Suppressor macrophage (primary cell): ENCODE results near the gene KLHL30.
A peak's percentile ranks its signal among the peaks of the same experiment; 100 is the strongest.

Experiments used
- DNase-seq, 4 experiments: peaks; one replicate each; pipeline ENCODE4 v3.0.0-alpha.2; 2020 to 2022

KLHL30 gene

DNA sequence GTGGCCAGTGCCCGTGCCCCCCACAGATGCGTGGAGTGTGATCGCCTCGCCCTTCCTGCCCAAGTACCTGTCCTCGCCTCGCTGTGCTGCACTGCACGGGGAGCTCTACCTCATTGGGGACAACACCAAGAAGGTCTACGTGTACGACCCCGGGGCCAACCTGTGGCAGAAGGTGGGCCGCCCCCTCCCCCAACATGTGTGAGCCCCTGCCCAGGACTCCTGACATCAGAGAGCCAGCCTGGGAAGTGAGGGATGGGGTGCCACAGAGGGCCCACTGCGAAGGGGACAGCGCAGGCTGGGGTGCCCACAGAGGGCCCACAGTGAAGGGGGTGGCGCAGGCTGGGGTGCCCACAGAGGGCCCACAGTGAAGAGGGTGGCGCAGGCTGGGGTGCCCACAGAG, 10.5 kb downstream of the KLHL30 start:
- DNase-seq: no peak

DNA sequence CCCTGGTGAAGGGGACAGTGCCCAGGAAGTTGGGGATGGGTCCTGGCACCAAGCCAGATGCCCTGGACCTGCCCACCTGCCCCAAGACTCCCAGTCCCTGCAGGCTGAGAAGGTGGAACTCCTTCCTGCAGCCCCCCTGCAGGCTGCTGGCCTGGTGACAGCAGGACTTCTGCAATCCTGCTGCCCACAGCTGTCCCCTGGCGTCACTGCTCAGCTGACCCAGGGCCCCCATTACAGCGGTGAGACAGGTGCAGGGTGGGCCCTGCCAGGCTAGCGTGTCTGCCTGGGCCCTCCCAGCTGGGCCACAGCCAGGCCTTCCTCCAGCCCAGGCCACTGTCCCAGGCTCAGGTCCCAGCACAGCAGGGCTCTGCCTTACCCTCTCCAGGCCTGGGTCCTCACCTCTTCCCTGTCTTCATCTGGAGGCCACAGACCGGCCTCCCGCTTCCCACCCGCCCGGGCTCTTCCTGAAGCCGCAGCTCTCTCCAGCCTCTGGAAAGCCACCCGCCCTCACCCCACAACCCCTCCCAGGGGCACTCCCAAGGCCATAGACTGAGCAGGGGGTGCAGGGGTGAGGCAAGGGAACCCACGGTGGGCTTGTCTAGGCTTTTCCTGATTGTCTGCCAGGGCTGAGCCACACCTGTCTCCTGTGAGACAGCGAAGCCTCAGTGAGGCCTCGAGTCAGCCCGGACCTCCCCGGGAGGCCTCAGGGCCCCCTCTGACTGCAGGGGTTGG, 11.5 kb downstream of the KLHL30 start:
- peak in 3 of 4 experiments; percentile 14 to 23 (median 17) for DNase-seq

DNA sequence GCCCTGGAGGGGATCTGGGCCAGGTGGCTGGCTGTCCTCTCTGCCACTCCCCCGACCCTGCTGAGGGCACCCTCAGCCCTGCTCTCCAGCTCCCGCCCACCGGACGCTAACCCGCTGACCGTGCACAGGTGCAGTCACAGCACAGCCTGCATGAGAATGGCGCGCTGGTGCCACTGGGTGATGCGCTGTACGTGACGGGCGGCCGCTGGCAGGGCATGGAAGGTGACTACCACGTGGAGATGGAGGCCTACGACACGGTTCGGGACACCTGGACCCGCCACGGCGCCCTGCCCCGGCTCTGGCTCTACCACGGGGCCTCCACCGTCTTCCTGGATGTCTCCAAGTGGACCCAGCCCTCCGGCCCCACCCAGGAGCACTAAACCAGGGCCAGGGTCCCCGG, 12.2 kb downstream of the KLHL30 start:
- DNase-seq: no peak

DNA sequence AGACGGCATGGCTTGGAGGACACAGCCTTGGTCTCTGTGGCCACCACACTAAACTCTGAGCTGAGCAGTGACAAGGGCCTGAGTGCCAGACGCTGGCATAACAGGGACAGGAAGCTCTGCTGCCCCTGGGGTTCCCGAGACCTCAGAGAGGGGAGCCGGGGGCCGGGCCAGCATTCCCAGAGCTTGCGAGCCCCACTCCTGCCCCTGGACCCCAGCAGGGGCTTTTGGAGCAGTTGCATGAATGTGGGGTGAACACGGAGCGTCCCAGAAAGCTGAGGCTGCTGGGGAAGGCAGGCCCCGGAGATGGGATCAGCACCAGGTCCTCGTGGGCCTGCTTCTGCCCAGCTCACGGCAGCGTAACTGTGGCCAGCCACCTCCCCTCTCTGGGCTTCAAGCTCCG, 12.7 kb downstream of the KLHL30 start:
- DNase-seq: no peak

DNA sequence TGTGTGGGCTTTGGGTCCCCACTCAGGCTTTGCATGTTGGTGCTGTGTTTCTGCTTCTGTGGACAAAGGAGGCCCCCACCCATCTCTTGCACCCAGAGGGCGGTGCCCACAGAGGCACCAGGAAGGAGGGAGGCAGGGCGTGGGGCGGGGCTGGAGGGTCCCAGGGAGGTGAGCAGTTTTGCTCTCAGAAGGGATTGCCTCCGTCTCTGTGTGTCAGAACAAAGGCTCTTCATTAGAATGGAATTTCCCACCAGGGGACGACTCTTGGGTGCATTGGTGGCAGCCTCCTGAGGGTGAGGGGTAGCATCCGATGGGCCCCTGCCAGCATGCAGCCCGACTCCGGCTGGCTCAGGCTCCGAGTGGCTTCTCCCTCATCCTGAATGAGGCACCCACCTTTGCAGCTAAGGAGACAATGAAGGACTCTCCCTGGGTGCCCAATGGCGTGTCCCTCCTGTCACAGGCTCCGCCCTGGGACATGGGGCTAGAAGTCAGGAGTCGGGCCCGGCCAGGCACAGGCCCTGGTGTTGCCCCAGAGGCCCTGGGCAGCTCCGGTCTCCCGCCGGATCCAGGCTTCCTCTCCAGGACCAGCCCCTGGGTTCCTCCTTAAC, 13.3 kb downstream of the KLHL30 start:
- no peak for DNase-seq

DNA sequence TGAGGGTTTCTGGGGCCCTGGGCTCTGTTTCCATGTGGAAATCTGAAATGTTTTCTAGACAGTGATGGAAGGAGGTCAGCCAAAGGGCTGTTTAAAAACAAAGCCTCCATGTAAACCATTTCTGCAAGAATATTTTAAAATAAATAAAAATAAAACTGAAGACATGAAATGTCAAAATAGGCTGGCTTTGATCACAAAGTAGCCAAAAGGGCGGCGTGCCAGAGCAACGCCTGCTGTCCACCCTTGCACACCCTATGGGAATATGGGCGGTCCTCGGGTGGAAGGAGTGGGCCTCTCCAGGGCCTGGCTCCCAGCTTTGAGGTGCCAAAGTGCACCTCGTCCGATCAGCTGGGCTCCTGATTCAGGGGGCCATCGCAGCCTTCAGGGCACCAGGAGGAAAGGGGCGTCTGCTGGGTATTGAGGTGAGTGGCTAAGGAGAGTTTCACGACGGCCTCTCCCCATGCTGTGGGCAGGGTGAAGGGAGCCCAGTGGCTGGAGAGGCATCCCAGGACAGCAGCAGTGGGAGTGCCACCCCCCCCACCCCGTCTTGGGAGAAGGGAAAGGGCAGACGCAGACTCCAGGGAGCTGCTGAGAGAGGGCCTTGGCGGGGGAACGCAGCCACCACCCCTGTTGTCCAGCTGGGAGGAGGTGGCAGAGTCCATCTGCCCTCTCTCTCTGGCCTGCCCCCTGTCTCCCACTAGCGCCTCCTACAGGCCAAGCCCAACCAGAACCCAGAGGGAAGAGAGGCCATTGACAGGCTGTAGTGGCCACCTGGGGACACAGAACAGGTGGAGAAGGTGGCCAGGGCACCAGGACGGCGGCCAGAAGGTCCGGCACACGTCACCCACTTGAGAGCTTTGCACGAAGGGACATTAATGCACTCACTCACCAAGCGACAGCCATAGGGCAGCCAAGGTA, 14.6 kb downstream of the KLHL30 start:
- no peak for DNase-seq

DNA sequence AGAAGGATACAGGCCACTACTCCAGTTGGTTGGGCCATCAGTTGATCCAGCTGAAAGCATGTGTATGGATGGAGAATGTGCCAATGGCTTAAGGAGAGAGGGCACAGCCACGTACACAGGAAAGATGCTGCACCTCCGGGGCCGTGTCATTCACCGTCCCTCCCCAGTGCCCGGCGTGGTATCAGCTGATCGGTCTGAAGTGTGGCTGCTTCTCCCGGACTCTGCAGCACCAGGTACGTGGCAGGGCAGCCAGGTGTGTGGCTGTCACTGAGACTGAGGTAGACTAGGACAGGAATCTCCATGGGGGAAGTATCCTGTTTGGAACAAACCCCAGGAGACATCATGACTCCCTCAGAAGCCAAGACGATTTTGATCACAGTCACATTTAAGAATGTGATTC, 16.1 kb downstream of the KLHL30 start:
- DNase-seq: no peak

DNA sequence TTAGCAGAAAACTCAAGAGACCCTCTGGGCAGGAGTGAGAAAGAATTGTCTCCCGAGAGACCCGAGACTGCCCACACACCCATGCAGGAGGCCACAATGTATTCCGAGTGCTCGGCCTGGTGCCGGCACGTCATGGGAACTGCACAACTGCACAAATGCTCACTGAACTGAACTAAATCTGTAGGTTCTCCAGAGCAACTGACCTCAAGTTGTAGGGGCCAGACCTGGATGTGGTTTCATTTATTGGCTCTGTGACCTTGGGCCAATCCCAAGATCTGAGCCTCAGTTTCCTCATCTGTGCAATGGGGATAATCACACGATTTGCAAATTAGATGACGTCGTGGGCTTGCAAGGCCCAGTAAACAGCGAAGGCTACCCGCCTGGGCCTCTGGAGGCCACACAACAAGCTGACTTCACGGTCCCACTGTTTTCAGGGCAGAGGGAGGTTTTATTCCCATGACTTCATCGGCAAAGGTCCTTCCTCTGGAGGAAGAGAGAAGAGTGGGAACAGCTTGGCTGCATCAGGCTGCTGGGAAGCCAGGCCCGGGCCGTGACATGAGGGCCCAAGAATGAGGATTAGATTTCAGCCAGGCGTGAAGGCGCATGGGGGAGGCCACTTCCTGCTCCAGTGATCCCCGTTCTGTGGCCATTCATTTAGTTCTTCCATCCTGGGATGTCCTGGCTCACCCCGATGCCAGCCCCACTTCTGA, 16.7 kb downstream of the KLHL30 start:
- DNase-seq: no peak

DNA sequence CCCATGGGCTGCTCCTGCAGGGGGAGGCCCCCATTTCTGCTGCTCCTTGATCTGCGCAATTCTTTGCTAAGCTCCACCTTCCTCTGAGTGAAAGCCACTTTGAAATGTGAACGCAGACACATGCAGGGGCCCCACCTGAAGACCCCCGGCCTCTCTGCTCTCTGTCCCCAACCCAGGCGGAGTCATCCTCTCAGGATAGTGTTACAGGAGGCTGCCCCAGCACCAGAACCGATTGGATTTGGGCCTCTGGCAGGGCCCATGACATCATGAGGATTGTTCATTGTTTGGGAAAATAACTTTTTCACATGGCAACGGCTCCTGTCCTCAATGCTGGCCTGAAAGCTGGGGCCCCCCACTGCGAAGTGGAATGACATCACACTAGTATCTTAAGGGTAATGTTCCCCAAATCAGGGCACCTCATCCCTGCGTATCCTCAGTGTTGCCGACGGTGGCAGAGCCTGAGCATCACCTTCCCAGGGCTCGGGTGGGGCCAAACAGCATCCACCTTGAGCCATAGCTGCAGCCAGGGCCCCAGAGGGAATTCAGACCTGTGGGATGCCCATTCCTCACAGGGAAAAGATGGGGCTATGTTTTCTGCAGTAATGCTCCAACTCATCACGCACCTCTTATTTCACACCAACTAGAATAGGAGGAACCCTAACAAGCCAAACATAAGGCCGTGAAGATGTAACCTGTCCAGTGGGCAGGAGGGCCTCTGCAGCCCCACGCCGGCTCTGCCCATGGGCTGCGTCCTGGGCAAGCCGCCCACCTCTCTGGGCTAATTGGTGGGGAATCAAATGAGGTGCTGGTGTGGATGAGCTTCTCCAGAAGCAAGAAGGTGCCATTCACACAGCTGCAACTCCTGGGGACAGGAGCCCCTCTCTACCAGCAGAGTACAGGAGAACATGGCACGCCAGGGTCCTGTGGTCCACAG, 17.6 kb downstream of the KLHL30 start:
- no peak for DNase-seq

DNA sequence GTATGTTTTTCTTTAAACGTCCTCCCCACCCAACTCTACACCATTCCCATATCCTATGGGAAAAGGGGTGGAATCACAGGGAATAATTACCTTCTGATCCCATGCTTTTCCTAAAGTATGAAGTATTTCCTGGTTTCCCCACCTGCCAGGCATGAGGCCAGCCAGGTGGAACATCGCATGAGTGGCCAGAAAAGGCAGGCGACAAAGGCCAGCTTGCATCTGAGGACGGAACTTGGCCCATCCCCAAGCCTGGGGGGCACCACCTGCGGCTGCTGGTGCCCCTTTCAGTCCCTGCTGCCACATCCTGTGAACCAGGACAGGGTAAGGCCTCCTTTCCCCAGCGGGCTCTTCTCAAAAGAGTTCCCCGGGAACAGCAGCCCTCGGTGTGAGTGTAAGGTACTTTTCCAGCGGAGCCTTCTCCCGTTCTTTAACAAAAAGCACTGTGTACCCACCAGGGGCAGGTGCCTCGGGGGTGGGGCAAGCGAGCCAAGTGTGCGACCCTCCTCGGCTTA, 19.1 kb downstream of the KLHL30 start:
- DNase-seq: no peak

DNA sequence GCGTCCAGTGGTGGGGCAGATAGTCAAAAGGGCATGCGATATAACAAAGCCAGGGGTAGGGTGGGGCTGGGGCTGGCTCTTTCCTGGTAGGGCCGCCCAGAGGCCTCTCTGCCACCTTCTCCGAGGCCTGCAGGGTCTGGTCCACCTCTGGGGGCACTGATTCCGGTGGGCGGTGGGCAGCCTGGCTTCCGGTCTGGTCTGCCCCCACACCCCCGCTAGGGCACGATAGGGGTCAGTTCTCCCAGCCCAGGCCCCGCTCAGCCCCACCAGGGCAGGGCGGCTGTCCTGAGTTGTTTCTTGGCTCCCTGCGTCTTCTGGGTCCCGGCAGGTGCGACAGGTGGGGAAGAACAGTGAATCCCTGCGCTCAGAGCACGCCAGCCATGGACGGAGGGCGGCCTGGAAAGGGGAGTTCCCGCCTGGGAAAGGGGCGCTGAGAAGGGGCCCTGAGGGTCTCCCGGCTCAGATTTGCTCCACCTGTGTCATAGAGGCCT, 19.6 kb downstream of the KLHL30 start:
- no peak for DNase-seq

DNA sequence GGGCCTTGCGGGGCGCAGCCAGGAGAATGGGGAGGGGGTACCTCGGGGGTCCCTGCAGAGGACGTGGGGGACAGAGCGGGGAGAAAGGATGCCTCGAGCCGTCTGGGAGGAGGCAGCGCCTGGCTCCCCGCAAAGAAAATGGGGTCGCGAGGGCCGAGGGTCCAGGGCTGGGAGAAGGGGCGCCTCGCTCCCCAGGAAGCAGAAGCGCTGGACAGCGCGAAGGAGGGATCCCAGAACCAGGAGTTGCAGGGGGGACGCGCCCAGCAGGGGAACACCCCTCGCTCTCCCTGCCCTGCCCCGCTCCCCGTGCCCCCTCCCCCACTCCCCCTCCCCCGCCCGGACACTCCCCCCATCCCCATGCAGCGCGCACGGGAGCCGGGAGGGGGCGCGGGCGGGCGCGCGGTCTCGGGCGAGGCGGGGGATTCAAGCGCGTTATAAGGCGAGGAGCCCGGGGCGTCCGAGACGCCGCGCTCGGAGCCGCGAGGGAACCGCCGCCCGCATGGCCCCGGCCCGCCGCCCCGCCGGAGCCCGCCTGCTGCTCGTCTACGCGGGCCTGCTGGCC, 20.1 kb downstream of the KLHL30 start, which contains the start of gene ERFE:
Gene ERFE, plus strand, starts transcription at position 462 of the 562 bp plus-strand sequence. Its CDS starts 38 bp downstream, at position 500.
- peak; percentile 48 to 71 (median 53) for DNase-seq

DNA sequence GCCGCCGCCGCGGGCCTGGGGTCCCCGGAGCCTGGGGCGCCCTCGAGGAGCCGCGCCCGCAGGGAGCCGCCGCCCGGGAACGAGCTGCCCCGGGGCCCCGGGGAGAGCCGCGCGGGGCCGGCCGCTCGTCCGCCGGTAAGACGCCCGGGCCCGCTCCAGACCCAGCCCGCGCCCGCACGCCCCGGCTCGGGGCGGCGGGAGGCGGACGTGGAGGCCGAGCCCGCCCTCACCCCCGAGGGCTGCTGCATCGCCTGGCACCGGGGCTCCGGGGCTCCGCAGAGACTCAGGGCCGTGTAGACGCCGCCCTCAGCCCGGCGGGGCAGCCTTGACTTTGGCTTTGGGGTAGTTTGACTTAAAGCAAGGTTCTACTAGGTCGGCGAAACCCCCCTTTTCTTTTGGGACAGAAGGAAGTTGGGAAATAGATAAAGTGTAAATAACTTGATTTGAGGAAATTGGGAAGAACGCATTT, 20.6 kb downstream of the KLHL30 start:
- peak; percentile 10 to 54 (median 32) for DNase-seq

DNA sequence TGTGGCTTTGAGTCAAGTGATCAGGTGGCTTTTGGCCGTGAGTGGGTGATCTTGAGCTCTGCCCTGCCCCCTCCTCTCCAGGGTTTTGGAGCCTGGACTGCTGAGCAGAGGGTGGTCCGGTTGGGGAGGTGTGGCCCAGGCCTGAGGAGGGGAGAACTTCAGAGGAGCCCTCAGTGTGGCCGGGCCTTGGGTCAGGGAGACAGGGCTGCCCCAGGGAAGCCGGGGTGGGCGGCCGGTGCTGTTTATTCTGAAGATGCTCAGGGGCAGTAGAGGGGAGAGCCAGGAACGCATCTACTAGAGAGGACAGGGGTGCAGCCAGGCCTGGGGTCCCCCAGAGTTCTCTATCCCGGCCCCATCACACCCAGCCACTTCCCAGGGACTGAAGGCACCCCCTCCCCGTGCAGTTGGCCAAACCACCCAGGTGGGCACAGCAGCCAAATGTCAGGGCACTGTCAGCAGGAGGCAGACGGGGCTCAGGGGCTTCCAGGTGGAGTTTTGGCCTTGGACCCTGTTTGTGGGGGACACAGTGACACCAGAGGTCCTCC, 21.3 kb downstream of the KLHL30 start:
- DNase-seq: no peak

DNA sequence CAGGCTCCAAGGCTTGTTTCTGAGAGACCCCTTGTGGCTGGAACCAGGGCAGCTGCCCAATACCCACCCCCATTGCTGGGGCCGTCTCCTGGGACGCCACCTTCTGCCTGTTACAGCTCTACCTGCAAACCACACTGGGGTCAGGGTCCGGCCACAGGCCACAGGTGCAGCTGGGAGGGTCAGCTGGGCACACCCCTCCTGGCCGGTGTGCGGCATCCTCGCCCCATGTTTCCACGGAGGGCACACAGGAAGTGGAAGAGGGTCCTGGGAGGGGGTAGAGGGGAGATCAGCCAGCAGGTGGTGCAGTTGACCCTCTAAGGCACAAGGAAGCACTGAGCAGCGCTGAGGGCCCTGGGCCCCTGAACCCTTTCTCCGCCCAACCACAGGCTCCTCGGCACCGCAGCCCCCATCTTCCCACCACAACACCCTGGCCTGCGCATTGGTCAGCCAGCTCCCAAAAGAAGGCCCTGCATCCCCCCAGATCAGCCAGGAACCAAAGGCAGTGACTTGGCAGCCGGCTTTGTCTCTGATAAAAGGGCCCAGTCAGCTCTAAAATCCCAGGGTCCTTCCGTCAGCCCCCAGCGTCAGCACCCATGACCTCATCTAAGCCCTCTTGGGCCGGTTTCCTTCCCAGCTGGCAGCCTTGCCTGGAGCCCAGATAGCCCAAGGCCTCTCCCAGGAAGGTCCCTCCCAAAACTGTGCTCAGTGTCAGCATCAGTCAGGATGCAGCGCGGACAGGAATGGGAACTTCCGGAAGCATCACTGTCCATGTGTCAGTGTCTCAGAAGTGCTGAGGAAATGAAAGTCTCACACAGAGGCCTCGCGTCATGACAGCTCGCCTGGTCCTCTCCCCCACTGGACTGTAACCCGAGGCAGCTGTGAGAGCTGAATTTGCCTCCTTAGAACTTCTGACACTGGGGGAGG, 22.0 kb downstream of the KLHL30 start:
- peak in 3 of 4 experiments; percentile 24 to 56 (median 46) for DNase-seq

DNA sequence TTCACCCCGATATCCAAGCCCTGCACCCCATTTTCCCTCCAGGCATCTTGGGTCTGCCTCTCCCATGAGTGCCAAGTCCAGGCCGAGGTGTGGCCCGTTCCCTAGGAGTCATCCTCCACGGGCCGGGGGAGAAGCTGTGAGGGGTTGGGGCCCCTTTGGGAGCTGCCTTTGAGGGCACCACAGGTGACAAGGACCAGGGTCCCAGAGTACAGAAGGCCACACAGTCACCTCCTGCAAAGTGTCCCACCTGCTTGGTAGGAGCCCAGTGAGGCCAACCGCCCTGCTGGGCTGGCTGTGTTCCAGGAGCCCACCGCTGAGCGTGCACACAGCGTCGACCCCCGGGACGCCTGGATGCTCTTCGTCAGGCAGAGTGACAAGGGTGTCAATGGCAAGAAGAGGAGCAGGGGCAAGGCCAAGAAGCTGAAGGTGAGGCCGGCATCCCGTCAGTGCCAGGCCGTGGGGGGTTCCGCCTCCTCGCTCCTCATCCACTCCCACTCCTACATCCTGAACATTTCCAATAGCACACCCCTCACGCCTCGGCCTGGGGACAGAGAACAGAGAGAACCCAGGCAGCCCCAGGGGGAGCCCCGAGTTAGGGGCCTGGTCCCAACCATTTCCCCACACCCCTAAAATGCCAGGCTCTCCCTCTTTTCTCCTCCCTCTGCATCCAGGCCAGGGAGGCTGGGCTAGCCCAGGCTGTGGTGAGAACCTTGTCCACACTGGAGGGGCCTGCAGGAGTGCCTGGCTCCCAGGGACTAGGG, 23.0 kb downstream of the KLHL30 start:
- DNase-seq: no peak

DNA sequence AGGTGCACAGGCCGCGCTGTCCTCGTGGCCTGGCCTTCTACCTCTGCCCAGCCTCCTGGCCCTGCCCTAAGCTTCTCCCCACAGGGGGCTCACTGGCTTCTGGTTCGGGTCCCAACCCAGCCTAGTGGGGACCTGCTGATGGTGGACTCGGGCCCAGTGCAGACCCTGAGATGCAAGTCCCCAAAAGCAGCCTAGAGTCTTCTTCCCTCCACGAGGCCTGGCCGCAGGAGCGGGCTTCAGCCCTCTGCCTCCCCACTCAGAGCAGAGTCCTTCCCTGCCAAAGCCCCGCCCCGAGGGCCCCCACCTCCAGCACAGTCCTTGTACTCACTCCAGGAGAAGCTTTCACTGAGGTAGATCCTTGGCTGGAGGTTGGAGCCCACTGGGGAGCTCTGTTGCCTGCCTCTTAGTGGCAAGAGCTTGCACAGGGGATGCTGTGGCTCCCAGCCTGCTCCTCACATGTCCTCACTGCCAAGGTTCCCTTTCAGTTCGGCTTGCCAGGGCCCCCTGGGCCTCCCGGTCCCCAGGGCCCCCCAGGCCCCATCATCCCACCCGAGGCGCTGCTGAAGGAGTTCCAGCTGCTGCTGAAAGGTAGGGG, 23.9 kb downstream of the KLHL30 start:
- no peak for DNase-seq
